Measurements from ENCODE around the gene GPATCH11. TPM values are rescaled to one million over a fixed set of nuclear protein-coding genes. Genes with fewer than 3 reads are reported as not detected.

The GPATCH11 gene
- total and polyA plus RNA-seq, 8 donors = 0.45 to 7.9 (median 4.8) TPM

DNA sequence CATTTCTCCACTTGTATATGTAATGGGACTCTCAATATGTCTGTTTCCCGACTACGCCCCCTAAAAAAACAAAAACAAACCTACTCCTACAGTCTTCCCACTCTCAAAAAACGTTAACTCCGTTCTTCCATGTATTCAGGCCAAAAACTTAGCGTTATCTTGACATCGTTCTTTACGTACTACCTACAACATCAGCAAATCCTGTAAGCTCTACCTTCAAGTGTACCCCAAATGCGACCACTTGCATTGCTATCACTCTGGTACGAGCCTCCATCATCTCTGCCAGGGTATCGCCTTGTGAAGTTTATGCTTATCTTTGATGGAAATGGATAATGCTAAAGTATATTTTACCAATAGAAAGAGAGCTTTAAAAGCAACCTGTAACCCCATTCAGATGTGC lies 479 bp downstream of the GPATCH11 start:
- no peak for DNase-seq
- Histone ChIP-seq H3K9me3 (no peaks in the 10 kb centered on the region), H3K36me3 (peaks cover 7 to 28% (median 23%) of the 10 kb centered on the region in 4 donors), H3K4me1 (peaks cover 24 to 52% (median 45%) of the 10 kb centered on the region in 4 donors), H3K27ac (peak overlapping the region in 4 of 5 donors; percentile 80 to 88 (median 86)), H3K4me3 (peak overlapping the region; percentile 83 to 97 (median 90)), H3K27me3 (no peaks in the 10 kb centered on the region)
- TF ChIP-seq POLR2A (IDR thresholded peaks at IDR 0.05) (no peak), POLR2AphosphoS5 (IDR thresholded peaks at IDR 0.05) (no peak), EP300 (IDR thresholded peaks at IDR 0.05) (no peak)
- TF ChIP-seq, protein P1, sequence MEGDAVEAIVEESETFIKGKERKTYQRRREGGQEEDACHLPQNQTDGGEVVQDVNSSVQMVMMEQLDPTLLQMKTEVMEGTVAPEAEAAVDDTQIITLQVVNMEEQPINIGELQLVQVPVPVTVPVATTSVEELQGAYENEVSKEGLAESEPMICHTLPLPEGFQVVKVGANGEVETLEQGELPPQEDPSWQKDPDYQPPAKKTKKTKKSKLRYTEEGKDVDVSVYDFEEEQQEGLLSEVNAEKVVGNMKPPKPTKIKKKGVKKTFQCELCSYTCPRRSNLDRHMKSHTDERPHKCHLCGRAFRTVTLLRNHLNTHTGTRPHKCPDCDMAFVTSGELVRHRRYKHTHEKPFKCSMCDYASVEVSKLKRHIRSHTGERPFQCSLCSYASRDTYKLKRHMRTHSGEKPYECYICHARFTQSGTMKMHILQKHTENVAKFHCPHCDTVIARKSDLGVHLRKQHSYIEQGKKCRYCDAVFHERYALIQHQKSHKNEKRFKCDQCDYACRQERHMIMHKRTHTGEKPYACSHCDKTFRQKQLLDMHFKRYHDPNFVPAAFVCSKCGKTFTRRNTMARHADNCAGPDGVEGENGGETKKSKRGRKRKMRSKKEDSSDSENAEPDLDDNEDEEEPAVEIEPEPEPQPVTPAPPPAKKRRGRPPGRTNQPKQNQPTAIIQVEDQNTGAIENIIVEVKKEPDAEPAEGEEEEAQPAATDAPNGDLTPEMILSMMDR (IDR thresholded peaks at IDR 0.05) = no peak
- intact Hi-C loops (cut with DNase I; ENCODE audit: low total_unique reads) = no loop called here
- WGBS, 5 donors = 1 to 3% (median 1%) methylated on average over 10 of the region's 10 CpGs

DNA sequence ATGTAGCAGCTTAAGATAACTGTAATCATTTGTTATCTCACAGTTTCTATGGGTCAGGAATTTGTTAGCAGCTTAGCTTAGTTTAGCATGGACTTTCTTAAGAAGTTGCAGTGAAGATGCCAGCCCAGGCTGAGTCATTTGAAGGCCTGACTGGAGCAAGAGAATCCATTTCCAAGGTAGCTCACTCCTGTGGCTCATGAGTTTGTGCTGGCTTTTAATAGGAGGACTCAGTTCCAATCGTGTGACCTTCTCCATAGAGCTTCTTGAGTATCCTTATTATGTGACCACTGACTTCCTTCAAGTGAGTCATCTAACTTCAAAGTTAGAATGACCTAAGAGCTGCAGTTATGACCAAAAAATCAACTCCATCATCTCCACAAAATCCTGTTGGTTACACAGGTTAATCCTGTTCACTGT lies 1.4 kb downstream of the GPATCH11 start:
- H3K27me3 ChIP-seq = no peaks in the 10 kb centered on the region
- no peak for DNase-seq
- no peak overlapping the region for H3K27ac ChIP-seq
- H3K4me3 ChIP-seq = no peak overlapping the region
- H3K9me3 ChIP-seq = no peaks in the 10 kb centered on the region
- H3K4me1 ChIP-seq = peaks cover 24 to 43% (median 35%) of the 10 kb centered on the region in 4 donors
- WGBS, 5 donors = 61 to 75% (median 68%) methylated on average over 1 of the region's 1 CpG
- intact Hi-C loops (cut with DNase I; ENCODE audit: low total_unique reads) = no loop called here
- peaks cover 16 to 33% (median 31%) of the 10 kb centered on the region in 4 donors for H3K36me3 ChIP-seq
- TF ChIP-seq EP300 (IDR thresholded peaks at IDR 0.05) (no peak), POLR2AphosphoS5 (IDR thresholded peaks at IDR 0.05) (no peak), POLR2A (IDR thresholded peaks at IDR 0.05) (no peak)
- TF ChIP-seq, protein P1 (IDR thresholded peaks at IDR 0.05) = no peak

DNA sequence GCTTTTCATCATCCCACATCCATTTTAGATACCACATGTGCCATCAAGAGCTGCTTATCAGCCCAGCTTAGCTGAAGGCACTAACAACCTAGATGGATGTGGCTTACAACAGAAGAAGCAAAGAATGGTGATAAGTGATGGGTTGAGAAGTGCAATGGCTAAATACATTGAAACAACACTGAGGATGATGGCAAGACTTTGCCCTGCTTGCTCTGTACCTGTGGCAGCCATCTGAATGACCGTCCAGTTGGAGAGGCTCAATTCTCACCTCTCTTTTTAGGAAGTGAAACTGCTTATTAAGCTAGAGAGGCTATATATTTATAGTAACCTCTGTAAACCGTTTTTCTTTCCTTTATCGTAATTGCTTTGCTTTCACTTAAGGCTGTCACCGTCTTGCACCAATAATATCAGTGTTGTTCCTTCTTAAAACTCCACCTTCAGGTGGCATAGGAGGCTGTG lies 5.7 kb downstream of the GPATCH11 start:
- Histone ChIP-seq H3K4me3 (no peak overlapping the region), H3K27me3 (no peaks in the 10 kb centered on the region), H3K36me3 (peaks cover 31 to 66% (median 60%) of the 10 kb centered on the region in 4 donors), H3K9me3 (no peaks in the 10 kb centered on the region), H3K4me1 (peaks cover 6 to 13% (median 8%) of the 10 kb centered on the region in 4 donors), H3K27ac (no peak overlapping the region)
- intact Hi-C loops (cut with DNase I; ENCODE audit: low total_unique reads) = no loop called here
- TF ChIP-seq EP300 (IDR thresholded peaks at IDR 0.05) = no peak
- no peak for DNase-seq
- 88 to 93% (median 89%) methylated on average over 4 of the region's 4 CpGs for WGBS, 5 donors

DNA sequence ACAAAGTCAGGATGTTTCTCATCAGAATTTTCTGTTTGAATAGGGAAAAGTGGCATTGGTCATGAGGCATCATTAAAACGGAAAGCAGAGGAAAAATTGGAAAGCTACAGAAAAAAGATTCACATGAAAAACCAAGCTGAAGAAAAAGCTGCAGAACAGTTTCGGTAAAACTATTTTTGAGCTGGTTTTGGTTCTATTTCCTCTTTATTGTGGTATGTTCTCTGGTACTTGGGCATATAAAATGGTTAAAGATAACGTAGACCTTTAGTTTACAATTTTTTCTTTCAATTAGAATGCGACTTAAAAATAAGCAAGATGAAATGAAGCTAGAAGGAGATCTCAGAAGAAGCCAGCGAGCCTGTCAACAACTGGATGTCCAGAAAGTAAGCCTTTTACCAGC lies 7.6 kb downstream of the GPATCH11 start:
- no peaks in the 10 kb centered on the region for H3K27me3 ChIP-seq
- no peaks in the 10 kb centered on the region for H3K4me1 ChIP-seq
- intact Hi-C loops (cut with DNase I; ENCODE audit: low total_unique reads) = no loop called here
- no peak for TF ChIP-seq EP300 (IDR thresholded peaks at IDR 0.05)
- TF ChIP-seq POLR2A (IDR thresholded peaks at IDR 0.05) = no peak
- TF ChIP-seq, protein P1 (IDR thresholded peaks at IDR 0.05) = no peak
- TF ChIP-seq POLR2AphosphoS5 (IDR thresholded peaks at IDR 0.05) = no peak
- H3K4me3 ChIP-seq = no peak overlapping the region
- no peak for DNase-seq
- WGBS, 5 donors = 85 to 88% (median 87%) methylated on average over 5 of the region's 5 CpGs
- no peaks in the 10 kb centered on the region for H3K9me3 ChIP-seq
- H3K27ac ChIP-seq = no peak overlapping the region
- peaks cover 37 to 84% (median 79%) of the 10 kb centered on the region in 4 donors for H3K36me3 ChIP-seq

DNA sequence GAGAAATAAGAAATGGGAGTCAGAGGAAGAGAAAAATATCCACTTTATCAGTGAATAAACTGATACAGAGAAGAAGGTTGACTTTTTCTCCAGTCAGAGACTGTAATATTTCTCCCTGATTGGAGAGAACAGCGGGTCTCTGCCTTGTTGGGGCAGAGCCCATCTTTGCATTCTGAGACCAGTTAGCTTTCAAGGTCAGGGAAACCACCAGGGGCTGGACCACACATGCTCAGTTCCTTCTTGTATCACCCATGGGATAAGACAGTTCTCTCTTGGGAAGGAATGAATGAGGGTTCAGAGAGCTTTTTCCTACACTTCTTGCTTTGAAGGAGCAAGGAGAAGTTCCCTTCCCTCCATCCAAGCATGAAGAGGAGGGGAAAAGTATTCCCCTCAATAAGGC lies 12.2 kb downstream of the GPATCH11 start:
- 90 to 100% (median 93%) methylated on average over 1 of the region's 1 CpG for WGBS, 5 donors
- no peak for TF ChIP-seq POLR2A (IDR thresholded peaks at IDR 0.05)
- TF ChIP-seq EP300 (IDR thresholded peaks at IDR 0.05) = no peak
- TF ChIP-seq, protein P1 (IDR thresholded peaks at IDR 0.05) = no peak
- no peak for TF ChIP-seq POLR2AphosphoS5 (IDR thresholded peaks at IDR 0.05)
- Histone ChIP-seq H3K4me3 (no peak overlapping the region), H3K27ac (no peak overlapping the region), H3K4me1 (no peaks in the 10 kb centered on the region), H3K36me3 (peaks cover 24 to 98% (median 89%) of the 10 kb centered on the region in 4 donors), H3K27me3 (no peaks in the 10 kb centered on the region), H3K9me3 (no peaks in the 10 kb centered on the region)
- intact Hi-C loops (cut with DNase I; ENCODE audit: low total_unique reads) = no loop called here
- no peak for DNase-seq

Measured in stomach (tissue), 9 donors.